GM15510 (cell line): ENCODE results near the gene RAB10.

Source experiments
- POLR2A ChIP-seq: IDR thresholded peaks from 3 replicates; pipeline ENCODE4 v1.6.1; 2011; ENCODE audit warnings: borderline replicate concordance; ENCODE audit not compliant: insufficient read length; ENCODE audit errors: extremely low read depth

The RAB10 gene

DNA sequence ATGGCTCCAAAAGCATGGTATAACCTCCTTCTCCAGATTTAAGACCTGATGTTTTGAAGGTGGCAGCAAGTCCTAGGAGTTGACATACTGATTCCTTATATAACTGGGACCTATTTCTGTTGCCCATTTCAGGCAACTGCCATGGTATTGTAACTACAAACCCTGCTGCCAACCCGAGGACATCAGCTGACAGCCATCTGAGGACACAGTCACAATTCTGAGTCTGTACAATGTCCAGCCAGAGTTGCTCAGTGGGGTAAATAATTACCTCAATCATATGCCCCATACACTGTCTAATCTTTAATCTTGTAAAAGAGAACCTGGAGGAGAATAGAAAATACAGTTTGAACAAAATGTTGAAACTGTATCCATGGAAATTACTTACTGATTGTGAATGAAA is 130.3 kb downstream of the RAB10 start:
- TF ChIP-seq POLR2A: no peak

DNA sequence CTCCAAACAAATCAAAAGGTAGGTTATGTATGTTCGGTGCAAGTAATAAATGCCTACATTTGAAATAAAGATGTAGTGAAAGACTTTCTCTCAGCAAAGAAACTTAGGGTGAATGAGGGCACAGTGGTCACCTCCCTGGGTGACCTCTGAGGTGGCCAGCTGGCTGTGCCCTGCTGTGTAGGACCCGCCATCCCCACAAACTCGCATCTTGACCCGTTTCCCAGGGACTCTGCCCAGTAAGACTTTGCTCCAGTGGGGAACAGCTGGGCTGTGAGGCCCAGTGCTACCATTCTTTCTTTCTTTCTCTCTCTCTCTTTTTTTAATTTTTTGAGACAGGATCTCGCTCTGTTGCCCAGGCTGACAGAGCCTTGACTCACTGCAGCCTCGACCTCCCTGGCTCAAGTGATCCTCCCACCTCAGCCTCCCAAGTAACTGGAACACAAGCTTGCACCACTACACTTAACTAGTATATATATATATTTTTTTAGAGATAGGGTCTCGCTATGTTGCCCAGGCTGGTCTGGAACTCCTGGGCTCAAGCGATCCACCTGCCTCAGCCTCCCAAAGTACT is 130.8 kb downstream of the RAB10 start:
- TF ChIP-seq POLR2A: no peak

DNA sequence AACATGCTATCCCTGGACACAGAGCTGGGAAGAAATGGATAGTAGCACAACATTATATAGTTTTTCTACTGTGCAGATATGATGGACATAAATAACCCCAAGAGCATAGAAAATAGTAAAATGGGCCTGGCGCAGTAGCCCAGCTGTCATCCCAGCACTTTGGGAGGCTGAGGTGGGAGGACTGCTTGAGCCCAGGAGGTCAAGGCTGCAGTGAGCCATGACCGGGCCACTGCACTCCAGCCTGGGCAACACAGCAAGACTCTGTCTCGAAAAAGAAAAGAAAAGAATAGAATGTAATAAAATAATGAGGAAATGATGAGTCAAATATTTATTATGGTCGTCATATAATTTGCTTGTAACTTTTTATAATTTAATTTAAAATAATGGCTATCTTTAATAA is 131.5 kb downstream of the RAB10 start:
- no peak for TF ChIP-seq POLR2A

DNA sequence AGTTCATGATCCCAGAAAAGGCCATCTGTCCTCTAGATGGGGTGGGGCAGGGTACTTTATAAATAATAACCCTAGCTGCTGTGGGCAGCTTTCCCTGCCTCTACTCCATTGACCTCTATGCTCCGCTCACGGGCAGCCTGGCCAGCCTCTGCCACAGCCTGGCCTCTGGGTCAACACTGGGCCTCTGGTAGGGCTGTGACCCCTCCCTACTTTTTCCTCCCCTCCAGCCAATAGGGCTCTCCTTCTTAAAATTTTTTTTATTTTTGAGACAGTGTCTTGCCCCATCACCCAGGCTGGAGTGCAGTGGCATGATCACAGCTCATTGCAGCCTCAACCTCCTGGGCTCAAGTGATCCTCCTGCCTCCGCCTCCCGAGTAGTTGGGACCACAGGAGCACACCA is 134.9 kb downstream of the RAB10 start:
- TF ChIP-seq POLR2A: no peak

DNA sequence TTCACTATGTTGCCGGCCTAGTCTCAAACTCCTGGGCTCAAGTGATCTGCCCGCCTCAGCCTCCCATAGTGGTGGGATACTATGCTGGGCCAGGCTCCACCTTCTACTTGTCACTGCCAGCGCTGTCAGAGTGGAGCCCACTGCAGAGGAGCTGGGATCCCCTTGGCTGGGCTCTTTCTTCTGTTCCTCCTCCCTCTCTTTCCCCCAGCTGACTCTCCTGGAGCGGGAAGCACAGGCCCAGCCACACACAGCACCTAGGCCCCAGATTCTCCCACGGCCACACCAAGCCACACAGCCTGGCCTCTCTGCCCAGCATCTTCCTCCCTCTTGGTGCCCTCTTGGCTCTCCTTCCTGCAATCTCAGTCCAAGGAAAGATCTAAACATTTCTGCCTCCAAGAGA is 135.3 kb downstream of the RAB10 start:
- no peak for TF ChIP-seq POLR2A

DNA sequence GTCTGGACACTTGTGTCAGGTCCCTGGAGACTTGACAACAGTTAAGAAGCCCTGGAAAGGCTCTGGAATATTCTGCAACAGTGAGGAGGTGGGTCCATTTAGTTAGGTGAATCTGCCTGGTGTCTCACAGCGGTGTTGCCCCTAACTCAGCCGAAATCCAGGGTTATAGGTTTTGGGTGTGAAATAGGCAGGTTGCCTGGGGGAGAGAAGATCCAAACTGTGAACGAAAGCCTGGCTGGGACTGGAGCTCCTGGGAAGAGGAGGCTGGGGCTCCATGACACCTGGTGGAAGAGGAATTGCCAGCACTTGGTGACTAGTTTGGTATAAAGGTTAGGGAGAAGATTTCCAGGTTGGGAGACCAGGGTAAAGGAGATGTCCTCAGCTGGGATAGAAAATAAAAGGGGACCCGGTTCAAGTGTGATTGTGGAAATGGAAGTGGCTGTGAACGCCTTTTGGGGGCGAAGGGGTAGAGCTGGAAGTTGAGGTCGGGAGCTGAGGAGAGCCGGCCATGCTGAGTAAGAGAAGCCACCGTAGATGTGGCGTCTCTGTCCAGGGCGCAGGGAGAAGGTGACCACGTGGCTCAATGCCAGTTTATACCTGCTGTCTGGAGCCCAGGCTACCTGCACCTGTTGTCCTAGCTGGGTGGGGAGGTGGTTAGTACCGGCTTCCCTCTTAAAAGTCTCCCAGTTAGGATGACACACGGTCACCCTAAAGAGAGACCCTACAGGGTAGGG is 136.0 kb downstream of the RAB10 start:
- no peak for TF ChIP-seq POLR2A

DNA sequence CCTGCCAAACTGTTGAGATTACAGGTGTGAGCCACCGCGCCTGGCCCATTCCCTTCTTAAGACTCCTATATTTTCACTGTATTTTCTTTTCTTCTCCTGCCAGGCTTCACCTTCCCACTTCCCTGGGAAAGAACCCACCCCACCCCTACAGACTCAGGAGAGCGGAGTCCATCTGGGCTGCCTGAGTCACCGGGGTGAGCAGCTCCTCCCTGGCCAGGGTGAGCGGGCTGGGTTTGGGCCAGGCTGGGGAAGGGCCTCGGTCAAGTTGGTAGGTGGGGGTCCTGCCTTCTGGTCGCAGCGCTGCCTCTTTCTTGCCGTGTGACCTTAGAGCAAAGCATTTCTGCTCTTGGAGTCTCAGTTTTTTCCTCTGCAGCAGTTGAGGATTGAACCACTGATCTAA is 136.9 kb downstream of the RAB10 start:
- TF ChIP-seq POLR2A: no peak

DNA sequence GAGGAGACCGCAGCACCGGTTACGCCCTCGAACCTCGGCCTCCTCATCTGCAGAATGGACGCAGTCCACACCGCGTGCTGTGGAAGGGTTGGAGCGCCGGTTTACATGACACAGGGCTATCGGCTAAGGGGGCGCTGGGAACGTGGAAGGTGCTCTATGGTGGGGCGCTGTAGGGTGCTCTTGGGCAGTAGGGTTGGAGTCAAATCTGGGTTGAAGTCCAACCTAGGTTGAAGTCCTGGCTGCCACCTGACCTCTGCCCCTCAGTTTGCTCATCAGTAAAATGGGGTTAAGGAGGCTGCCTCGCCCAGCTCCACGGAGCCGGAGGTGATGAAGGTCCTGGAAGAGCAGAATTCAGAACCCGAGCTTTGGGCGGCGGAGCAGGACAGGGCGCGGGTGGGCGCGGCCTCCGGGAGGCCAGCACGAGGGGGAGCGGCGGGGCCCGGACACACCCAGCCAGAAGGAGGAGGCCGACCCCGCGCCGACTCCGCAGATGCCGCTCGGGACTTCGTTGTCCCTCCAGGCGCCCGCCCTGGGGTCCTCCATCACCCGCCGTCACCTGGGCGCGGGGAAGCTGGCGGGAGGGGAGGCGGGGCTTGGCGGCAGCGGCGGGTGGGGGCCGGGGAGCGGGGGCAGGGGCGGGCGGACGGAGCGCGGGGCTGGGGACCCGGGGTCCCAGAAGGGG is 138.4 kb downstream of the RAB10 start:
- no peak for TF ChIP-seq POLR2A

DNA sequence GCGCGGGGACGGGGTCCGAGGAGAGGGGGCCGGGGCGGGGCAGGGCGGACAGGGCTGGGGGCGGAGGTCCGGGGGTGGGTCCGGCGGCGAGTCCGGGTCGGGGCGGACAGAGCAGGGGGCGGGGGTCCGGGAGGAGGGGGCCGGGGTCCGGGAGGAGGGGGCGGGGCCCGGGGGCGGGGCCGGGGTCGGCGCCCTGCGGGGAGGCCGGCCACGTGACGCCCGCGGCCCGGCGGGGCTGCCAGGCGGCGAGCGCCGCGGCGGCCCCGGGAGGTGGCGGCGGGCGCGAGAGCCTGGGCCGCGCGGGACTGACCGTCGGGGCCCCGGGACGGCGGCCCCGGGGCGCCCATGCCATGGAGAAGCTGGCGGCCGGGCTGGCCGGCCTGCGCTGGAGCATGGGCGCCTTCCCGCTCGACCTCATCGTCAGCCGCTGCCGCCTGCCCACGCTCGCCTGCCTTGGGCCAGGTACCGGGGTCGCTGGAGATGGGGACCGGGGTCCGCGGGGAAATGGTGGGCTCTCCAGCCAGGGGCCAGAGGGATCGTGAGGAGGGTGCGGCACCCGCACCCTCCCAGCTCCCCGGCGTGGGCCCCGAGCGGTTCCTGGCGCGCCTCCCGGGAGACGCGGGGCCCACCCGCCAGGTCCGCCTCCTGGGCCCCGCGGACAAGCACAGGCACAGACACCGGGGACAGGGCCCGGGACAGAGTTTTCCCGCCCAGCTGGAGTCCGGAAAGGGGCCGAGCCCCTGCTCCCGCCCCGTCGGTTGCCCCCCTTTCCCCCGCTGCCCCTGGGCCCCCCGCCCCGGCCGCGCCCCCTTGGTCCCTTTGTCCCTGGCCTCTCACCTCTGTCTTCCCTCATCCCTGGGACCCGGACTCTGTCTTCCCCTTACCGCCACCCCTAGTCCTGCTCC is 139.2 kb downstream of the RAB10 start, which contains the start of gene GAREM2:
GAREM2 (plus strand) TSS at position 218 of the 905 bp plus-strand sequence; CDS start at position 351, 133 bp downstream.
- no peak for TF ChIP-seq POLR2A

DNA sequence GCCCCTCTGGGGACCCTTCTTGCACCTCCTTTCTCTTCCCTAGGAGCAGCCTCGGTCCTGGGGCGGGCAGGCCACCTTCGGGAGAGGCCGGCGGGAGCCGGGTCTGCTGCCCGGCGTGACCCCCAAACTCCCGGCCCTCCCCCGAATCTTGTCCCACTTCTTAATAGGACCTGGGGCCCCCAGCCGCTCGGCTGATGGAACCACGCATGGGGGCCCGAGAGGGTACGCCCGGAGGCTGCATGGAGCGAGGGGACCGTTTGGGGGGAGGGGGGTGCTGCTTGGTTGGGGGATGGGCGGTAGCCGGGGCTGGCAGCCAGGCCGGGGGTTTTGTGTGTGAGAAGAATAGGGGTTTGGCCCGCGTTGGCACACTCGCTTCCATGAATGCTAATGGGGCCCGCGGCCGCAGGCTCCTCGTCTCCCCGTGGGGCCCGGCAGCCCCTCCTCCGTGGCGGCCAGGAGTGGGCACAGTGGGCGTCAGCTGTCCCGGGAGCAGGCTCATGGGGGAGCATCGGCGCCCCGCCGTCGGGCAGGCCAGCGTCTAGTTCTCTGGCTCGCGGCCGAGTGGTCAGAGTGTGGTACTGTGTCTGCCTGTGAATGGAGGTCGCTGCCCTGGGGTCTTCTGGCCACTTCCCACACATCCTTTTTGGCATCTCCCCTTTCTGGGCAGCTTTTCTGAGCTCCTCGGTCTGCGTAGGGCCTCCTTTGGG is 140.0 kb downstream of the RAB10 start:
- no peak for TF ChIP-seq POLR2A

DNA sequence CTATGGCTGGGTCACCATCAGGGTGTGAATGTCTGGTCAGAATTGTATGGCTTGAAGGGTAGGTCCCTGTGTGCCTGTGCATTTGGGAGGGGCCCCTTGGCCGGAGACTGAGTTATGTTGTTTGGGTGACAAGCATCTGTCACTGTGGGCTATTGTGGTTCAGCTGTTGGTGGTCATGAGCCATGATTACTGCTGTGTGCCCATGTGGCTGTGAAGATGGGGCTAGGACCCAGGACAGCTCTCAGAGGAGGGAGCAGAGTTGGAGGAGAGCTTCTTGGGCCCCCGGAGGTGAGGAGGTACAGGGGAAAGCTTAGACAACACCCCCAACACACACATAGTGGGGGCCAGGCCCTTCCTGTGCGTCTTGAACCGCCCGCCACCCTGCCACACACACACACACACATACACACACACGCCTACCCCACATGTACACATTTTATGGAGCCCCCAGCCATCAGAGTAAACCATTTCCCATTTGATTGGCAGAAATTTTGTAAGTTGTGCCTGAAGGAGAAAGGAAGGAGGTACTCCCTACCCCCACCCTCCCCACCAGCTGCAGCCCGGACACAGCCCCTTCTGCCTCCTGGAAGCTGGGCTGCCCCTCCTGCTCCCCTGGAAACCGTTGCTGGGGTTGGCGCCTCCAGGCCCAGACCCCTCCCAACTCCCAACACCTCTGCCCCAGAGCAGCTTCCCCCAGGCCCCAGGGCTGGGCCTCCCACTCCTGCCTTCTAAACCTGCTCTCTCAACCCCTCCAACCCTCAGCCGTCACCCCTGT is 141.0 kb downstream of the RAB10 start:
- TF ChIP-seq POLR2A: no peak

DNA sequence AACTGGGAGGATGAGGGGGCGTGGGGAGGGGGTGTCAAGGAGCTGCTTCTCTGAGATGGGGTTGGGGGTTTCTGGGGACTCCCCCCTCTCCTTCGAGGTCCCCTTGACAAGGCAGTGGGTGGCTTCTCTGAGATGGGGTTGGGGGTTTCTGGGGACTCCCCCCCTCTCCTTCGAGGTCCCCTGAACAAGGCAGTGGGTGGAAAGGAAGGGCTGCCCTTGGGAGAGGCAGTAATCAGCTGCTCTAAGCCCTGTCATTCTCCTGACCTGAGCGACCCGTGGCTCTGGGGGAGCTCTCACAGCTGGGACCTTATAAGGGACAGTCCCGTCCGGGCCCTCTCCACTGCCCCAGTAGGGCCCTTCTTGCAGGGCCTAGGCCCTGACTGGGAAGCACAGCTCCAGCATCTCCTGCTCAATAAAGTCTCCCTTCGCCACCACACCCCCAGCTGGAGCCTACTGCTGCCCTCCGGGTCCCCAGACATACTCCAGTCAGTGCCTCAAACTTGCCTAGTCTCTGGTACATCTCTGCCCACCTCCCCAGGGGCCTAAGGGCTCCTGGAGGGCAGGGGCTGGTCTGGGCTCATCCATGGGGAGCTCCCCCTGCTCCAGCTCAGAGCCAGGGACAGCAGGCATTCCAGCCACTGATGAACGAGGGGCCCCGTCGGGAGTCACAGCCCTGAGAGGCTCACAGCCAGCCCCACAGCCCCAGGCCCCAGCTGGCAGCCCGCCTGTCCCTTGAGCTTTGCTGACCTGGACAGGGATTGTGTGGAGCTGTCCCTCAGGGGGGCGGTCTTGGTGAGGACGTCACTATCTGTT is 141.8 kb downstream of the RAB10 start:
- no peak for TF ChIP-seq POLR2A

DNA sequence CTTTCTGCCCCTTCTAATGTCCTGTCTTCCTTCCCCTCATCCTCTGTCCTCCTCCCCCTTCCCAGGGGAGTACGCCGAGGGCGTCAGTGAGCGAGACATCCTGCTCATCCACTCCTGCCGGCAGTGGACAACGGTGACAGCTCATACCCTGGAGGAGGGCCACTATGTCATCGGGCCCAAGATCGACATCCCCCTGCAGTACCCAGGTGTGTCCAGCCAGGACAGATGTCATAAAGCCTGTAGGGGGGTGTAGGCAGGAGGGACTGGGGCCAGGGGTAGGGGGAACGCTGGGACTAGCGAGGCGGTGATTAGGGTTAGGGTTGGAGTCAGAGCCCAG is 142.4 kb downstream of the RAB10 start:
- no peak for TF ChIP-seq POLR2A

DNA sequence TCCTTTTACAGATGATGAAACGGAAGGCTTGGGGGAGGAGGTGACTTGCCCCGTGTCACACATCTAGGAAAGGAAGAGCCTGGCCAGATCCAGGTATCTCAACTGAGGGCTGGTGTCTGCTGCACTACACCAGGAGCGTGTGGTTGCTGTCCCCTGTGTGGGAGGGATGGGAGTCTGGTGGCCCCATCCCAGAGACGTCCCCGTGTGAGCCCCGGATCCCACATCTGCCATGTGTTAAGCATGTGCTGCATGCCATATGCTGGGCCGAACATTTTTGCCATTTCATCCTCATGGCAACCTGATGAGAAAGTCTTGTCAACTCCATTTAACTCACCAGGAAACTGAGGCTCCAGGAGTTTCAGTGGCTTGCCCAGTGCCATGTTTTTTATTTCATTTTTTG is 143.2 kb downstream of the RAB10 start:
- TF ChIP-seq POLR2A: no peak

DNA sequence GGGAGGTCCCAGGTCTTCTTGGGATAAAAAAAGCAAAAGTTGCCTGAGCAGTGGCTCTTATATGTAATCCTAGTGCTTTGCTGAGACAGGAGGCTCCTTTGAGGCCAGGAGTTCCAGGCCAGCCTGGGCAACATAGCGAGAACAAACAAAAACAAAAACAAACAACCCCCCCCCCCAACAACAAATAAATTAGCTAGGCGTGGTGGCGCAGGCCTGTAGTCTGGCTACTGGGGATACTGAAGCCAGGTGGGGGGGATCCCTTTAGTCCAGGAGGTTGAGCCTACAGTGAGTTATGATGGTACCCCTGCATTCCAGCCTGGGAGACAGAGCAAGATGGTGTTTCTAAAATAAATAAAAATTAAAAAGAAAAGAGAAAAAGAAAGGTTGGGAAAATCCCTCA is 144.4 kb downstream of the RAB10 start:
- no peak for TF ChIP-seq POLR2A
